CD4-positive, alpha-beta T cell treated with Interleukin-21 for 1 hour (primary cell): ENCODE results near the gene PKHD1.

ENCODE experiments used
- DNase-seq: peaks from one replicate; pipeline ENCODE4 v3.0.0-alpha.2; 2020

PKHD1 gene

DNA sequence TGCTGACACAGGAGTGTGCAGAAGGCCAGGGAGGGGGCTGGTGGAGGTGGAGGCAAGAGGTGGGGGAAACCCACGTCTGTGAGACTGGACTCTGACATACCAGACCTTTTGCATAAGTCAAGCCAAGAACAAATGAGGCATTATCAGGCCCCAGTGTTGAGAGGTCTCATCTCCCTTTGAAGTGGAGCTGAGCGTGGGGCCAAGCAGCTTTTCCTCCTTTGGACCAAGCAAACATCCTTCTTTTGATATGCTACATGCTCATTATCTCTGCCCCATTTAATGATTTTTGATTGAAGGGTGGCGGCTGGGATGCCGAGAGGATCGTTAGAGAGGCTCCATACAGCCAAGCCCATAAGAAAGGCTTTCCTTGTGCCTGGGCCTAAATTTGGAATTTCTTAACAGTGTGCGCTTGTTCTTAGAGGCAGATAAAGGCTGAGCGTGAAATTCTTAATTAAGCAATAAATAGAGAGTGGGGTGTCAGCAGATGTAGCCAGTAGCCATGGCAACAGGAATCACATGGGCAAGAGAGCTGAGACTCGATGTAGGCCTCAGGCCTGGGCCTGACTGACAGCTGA, 244.5 kb downstream of the PKHD1 start:
- no peak for DNase-seq

DNA sequence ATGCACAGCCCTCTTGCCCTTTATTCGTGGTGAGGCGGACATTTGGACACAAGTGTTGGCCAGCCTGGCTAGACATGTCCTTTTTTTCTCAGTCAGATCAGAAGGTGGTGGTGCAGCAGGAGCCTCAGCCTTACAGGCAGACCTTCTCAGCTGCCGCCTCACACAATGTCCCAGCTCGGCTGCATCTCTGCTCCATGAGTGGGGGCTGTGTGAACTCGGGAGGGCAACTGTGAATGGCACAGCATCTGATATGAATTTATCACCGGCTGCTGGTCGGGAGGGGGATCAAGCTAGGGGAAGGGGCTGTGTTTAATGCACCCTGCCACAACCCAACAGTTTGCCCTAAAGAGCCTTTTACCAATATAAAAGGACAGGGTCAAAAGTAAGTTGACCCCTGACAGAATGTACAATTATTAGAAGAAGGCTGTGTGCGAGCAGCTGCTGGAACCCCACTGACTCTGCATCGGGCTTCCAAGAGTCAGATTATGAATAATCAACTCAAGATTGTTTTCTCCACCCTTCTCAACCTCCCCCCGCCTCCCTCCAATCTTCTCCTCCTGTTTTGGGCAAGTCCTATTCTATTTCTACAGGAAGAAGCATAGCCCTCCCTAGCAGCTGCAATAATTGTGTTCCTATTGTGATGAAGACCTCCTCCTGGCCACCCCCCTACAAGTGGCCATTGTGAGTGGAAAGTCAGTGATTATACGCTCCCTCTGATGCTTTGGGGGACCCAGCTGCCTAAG, 245.2 kb downstream of the PKHD1 start:
- no peak for DNase-seq

GRCh38 chr6:51841626-51842025, 245.8 kb downstream of the PKHD1 start:
- no peak for DNase-seq

DNA sequence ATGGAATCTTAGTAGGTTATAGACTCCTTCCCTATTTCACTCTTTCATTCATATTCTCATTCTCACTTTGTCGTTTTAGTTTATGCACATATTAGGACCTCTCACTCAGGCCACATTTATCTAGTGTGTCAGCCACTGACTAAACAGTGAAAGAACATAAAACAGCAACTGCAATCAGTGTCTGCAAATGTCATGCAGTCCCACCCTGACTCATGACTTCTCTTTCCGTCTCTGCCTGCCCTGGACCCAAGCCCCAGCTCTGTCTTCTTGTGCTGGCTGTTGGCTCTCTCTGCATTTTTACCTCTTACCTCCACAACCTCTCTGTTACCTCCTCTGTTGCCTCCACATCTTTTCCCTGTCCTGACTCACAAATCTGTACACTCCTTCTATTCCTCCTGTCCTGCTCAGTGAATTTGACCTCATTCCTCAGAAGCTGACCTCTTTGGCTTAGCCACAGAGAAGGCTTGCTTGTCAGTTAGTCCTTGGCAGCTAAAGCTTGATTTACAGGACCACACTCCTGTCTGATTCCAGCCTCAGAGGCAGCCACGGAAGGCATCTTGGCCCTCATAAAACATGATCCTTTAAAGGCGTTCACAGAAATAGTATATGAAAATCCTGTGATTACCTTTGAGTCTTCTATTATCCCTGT, 247.6 kb downstream of the PKHD1 start:
- no peak for DNase-seq

- DNase-seq = no peak
Observed at GRCh38 chr6:51830666-51831065, 256.7 kb downstream of the PKHD1 start.

DNA sequence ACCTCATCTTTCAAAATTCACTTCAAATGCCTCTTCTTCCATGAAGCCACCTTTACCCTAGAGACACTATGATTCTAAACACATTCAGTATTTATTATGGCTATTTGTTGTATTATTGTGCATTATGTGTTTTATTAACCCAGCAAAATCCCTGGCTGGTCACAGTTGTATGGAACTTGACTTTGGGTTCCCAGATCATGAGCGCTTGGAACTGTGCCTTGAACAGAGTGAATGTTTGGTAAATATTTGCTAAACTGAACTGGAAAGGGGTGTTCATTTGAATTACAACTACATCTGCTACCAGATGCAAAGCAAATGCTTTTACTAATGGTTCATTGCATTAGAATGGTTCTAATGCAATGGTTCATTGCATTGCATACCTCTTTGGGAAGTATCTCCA, 259.8 kb downstream of the PKHD1 start:
- DNase-seq = no peak

DNA sequence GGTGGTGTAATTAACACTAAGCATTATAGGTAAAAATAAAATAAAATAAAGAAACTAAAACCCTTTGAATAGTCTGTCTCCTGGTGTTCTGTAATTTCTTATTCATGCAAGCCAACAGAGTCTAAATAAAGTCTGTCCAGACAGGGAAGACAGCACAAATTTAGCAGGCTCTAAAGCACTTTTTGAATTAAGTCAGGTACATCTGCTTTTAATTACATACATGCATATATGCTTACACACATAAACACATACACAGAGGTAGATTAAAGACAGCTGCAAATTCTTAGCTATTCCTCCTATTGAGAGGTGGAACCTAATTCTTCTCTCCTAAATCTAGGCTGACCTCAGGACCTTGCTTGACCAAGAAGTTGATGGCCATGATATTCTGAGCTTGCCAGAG, 262.5 kb downstream of the PKHD1 start:
- DNase-seq = no peak

DNA sequence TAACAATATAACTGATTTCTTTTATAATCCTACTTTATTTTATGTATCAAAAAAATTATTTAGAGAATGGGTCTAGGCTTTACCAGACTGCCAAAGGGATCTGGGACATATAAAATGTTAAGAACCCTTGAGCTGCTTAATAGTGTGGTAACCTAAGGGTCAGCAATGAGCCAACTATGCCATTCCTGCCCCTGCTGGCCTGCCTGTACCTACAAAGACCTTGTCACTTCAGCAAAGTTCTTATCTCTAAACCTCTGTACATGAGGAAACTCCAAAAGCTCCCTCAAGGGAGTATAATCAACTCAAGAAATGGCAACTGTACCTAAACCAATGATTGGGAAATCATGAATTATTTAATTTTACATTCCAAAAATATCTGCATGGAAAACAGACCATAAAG, 266.9 kb downstream of the PKHD1 start:
- DNase-seq = no peak

DNA sequence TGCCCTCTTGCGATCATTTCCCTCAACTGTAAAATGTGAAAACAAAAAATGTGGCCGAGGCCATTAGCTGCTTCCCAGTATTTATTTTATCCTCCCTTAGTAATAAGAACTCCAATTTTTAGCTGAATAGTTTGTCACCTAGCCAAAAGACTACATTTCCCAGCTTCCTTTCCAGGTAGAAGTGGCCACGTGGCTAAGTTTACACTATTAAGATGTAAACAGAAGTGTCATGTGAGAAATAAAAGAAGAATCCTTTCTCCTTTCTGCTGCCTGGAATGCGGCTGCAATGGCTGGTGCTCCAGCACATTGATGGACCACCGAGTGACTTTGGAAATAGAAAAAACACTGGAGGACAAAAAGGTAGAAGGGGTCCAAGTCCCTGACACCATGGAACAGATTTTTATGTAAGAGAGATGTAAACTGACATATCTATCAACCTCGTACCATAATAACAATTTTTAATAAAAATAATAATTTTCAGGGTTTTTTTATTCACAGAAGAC, 268.8 kb downstream of the PKHD1 start:
- DNase-seq = no peak

DNA sequence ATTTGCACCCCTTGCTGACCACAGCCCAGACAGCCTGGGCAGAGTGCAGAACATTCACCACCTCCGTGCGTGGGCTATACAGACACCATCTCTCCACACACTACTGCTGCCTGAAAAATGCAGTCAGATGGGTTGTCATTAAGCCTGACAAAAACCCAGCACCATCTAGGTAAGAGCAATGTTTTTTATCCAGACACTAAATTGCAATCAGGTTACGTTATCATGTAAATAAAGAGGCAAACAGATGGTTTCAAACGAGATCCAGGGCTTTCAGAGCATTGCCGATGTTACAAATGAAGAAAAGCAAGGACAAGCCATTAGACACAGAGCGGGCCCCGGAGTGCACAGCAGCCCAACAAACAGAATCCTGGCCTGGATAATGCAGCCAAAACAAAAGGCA, 269.6 kb downstream of the PKHD1 start:
- no peak for DNase-seq

GRCh38 chr6:51814418-51814817, 273.0 kb downstream of the PKHD1 start:
- no peak for DNase-seq

GRCh38 chr6:51813904-51814303, 273.5 kb downstream of the PKHD1 start:
- DNase-seq = no peak

DNA sequence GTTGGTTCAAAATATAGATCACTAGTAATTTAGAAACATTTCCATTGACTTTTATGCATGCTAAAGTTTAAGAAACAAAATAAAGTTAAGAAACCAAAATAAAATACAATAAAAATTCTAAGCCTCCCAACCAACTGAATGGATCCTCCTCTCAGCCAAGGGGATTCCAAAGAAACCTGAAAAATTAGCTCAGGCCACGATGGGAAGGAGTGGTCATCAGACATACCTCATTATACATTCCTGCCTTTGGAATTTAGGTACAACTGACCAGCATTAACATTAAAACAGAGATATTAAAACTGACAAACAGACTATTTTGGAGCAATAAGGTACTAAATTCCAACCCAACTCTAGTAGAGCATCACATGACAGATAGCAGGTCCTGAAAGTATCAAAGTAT, 275.2 kb downstream of the PKHD1 start:
- no peak for DNase-seq

DNA sequence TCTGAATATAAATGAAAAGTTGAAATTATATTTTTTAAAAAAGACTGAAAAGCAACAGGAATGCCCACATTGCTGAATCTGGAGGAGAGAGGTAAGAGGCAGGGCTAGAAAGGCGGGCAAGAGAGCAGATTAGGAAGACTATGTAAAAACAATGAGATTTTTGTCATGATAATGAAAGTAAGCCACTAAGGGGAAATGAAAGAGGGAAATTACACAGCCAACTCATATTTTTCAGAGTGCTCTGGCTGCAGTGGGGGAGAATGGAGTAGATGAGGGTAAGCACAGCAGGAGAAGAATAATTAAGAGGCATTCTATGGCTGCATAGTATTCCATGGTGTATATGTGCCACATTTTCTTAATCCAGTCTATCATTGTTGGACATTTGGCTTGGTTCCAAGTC, 281.9 kb downstream of the PKHD1 start:
- DNase-seq = no peak

- no peak for DNase-seq
Observed at GRCh38 chr6:51800603-51801002, 286.8 kb downstream of the PKHD1 start.

GRCh38 chr6:51793393-51793792, 294.0 kb downstream of the PKHD1 start:
- DNase-seq = no peak

- no peak for DNase-seq
Observed at GRCh38 chr6:51792273-51793030, 295.0 kb downstream of the PKHD1 start.

- no peak for DNase-seq
Observed at GRCh38 chr6:51790946-51791345, 296.5 kb downstream of the PKHD1 start.

DNA sequence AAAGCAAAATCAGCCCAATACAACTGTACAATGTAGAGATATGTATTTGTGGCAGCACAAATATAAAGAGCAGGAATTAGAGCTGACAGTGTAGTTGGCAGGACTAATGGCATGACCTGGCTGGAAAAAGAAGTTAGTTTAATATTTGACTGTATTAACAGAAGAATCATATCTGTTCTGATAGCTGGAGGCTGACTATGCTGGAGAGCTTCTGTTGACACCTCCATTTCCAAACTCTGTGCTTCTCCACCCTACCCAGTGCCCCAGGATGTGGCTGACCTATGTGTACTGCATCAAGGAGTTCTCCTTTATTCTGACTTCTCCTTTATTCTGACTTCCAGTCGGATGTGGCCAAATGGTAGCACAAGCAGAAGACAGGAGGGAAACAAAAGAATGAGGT, 299.3 kb downstream of the PKHD1 start:
- no peak for DNase-seq

GRCh38 chr6:51778666-51779065, 308.7 kb downstream of the PKHD1 start:
- DNase-seq = no peak

DNA sequence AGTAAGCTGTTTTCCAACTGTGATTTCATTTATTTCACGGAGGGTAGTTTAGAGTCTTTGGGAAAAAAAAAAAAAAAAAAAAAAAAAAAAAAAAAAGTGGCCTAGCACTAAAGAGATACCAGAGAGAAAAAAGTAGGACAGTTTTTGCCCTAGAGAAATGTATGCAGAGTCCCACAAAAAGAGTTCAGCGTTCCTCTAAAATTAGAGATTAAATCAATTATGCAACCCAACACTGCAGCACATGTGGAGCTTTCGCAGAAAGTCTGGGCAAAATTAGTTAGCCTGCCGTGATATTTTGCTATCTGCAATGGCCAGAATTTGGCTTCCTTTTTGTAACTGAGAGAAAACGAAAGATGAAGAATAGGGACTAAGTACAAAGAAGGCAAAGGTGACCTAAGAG, 309.8 kb downstream of the PKHD1 start:
- DNase-seq = no peak

- no peak for DNase-seq
Observed at GRCh38 chr6:51775942-51776860, 311.2 kb downstream of the PKHD1 start.
